Loucy (cell line): Measurements from ENCODE around the gene CACNB1.

ENCODE experiments used
- H2AFZ ChIP-seq: fragments of 200-600 bp; sonication (generic); 2 replicates; pipeline ENCODE4 v1.6.0; 2016; ENCODE audit warnings: antibody characterized with exemption, mild to moderate bottlenecking, low read length, moderate library complexity
- H3F3A ChIP-seq: fragments of 200-600 bp; 2 replicates; pipeline ENCODE4 v1.6.0; 2016; ENCODE audit warnings: antibody characterized with exemption, low read depth, mild to moderate bottlenecking
- H3K27me3 ChIP-seq: fragments of 200-600 bp; sonication (generic); 2 replicates; pipeline ENCODE4 v1.6.1; 2014; ENCODE audit warnings: low read length, mild to moderate bottlenecking; ENCODE audit not compliant: insufficient read depth, poor library complexity, severe bottlenecking
- H3K36me3 ChIP-seq: fragments of 200-600 bp; sonication (generic); 2 replicates; pipeline ENCODE4 v1.6.1; 2016; ENCODE audit warnings: low read length; ENCODE audit not compliant: insufficient read depth
- H3K4me1 ChIP-seq: fragments of 200-600 bp; sonication (generic); 2 replicates; pipeline ENCODE4 v1.5.1; 2014; ENCODE audit warnings: low read length, mild to moderate bottlenecking; ENCODE audit not compliant: insufficient read depth, poor library complexity, severe bottlenecking
- H3K4me2 ChIP-seq: fragments of 200-600 bp; sonication (generic); 2 replicates; pipeline ENCODE4 v1.6.0; 2014; ENCODE audit warnings: antibody characterized with exemption, low read length, low read depth, mild to moderate bottlenecking; ENCODE audit not compliant: poor library complexity, severe bottlenecking
- H3K4me3 ChIP-seq: fragments of 200-600 bp; sonication (generic); 2 replicates; pipeline ENCODE4 v1.5.1; 2014; ENCODE audit warnings: low read length, mild to moderate bottlenecking, mixed read lengths; ENCODE audit not compliant: poor library complexity, severe bottlenecking
- H3K79me2 ChIP-seq: fragments of 200-600 bp; sonication (generic); 2 replicates; pipeline ENCODE4 v1.6.1; 2014; ENCODE audit warnings: low read length; ENCODE audit not compliant: insufficient read depth
- H3K9ac ChIP-seq: fragments of 200-600 bp; sonication (generic); 2 replicates; pipeline ENCODE4 v1.6.0; 2014; ENCODE audit warnings: mild to moderate bottlenecking, low read depth, low read length, moderate library complexity; ENCODE audit not compliant: poor library complexity, severe bottlenecking
- H3K9me2 ChIP-seq: fragments of 200-600 bp; sonication (generic); replicated peaks from 2 replicates; pipeline ENCODE4 v1.6.1; 2016; ENCODE audit warnings: low read depth, low read length, mixed read lengths
- H3K9me3 ChIP-seq: fragments of 200-600 bp; sonication (generic); 2 replicates; pipeline ENCODE4 v1.6.1; 2014; ENCODE audit warnings: mild to moderate bottlenecking, antibody characterized with exemption, low read length, low read depth; ENCODE audit not compliant: insufficient read depth
- H4K20me1 ChIP-seq: fragments of 200-600 bp; sonication (generic); 2 replicates; pipeline ENCODE4 v1.6.0; 2014; ENCODE audit warnings: antibody characterized with exemption, low read length, mild to moderate bottlenecking; ENCODE audit not compliant: insufficient read depth, poor library complexity, severe bottlenecking
- CTCF ChIP-seq: fragments of 200-600 bp; sonication (generic); conservative IDR thresholded peaks from 2 replicates; pipeline ENCODE4 v1.5.1; 2014; ENCODE audit warnings: mild to moderate bottlenecking, antibody characterized with exemption, low read length
- EZH2phosphoT487 ChIP-seq: fragments of 200-600 bp; IDR thresholded peaks from 2 replicates; pipeline ENCODE4 v1.6.1; 2018; ENCODE audit warnings: antibody characterized with exemption, mild to moderate bottlenecking, moderate library complexity, borderline replicate concordance

The CACNB1 gene

GRCh38 chr17:39197380-39198185, at the start of gene CACNB1:
TSS of gene CACNB1 (minus strand) at chr17:39197669. CDS start at chr17:39197495, 174 bp downstream.
- Histone ChIP-seq H3K4me1 (peaks cover 67% of the 10 kb centered on the region), H2AFZ (peak within 1 kb of the TSS; percentile 75), H3K27me3 (peaks cover 4% of the 10 kb centered on the region), H4K20me1 (peaks cover 63% of the 10 kb centered on the region), H3K4me3 (peak within 1 kb of the TSS; percentile 95), H3K9ac (peak within 1 kb of the TSS; percentile 96), H3K9me2 (no peaks in the 10 kb centered on the region), H3F3A (peaks cover 3% of the 10 kb centered on the region; the same call in 1 of the 2 replicates), H3K36me3 (peaks cover 22% of the 10 kb centered on the region), H3K4me2 (peak within 1 kb of the TSS; percentile 97), H3K9me3 (no peaks in the 10 kb centered on the region), H3K79me2 (peaks cover 73% of the 10 kb centered on the region)
- TF ChIP-seq EZH2phosphoT487 (no peak), CTCF (no peak)

GRCh38 chr17:39246274-39246673, 48.8 kb upstream of the CACNB1 start:
- H3K4me1 ChIP-seq: peaks cover 20% of the 10 kb centered on the region
- peaks cover 4% of the 10 kb centered on the region; the same call in 1 of the 2 replicates for H3F3A ChIP-seq
- no peaks in the 10 kb centered on the region for H3K9me3 ChIP-seq
- no peak overlapping the region for H3K4me3 ChIP-seq
- no peak overlapping the region for H2AFZ ChIP-seq
- no peaks in the 10 kb centered on the region for H3K27me3 ChIP-seq
- no peaks in the 10 kb centered on the region for H3K79me2 ChIP-seq
- H3K9ac ChIP-seq: no peak overlapping the region
- H3K4me2 ChIP-seq: no peak overlapping the region
- no peaks in the 10 kb centered on the region for H3K36me3 ChIP-seq
- H4K20me1 ChIP-seq: no peaks in the 10 kb centered on the region
- TF ChIP-seq EZH2phosphoT487 (no peak), CTCF (no peak)
- no peaks in the 10 kb centered on the region for H3K9me2 ChIP-seq

DNA sequence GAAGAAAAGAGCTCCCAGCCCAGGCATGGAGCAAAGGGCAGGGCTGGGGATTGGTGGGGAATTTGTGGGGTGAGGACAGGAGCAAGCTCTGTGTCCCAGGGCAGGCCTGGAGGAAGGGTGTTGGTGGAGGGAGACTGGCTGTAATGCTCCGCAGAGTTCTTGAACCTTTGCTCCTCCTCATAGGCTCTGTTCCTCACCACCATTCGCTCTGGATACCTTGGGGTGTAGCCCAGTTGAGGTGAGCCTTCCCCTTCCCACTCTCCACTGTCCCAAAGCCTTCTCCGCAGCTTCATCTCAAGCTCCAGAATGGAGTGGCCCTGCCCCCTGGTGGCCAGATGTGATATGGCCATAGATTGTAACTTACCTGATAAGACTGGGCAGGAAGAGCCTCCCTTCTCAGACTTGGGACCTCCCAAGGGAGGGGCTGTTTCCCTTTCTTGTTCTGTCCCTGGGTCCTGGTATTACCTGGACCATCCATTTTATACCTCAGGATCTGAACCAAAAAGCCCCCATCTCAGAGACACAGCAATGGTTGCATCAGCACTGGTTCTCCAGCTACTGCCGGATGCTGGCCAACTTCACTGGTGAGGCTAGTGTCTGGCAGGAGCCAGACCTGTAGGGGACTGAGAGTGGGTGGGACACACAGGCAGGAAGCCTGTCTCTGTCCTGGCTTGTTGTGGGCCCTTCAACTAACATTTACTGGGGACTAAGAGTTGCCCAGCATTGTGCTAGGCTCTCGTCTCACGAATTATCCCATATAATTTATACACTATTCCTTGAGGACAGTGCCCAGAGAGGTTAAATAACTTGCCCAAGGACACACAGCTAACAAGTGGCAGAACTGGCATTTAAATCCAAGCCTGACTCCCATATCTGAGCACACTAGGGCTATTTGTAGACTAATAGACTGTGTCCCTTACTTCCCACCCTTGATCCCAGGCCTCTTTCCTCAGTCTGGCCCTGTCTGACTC, 47.4 kb upstream of the CACNB1 start:
- peak overlapping the region; percentile 49; the same call in 1 of the 2 replicates for H2AFZ ChIP-seq
- TF ChIP-seq EZH2phosphoT487 (no peak), CTCF (peak; percentile 97)
- H3K4me3 ChIP-seq: peak overlapping the region; percentile 64
- H3F3A ChIP-seq: peaks cover 4% of the 10 kb centered on the region; the same call in 1 of the 2 replicates
- no peaks in the 10 kb centered on the region for H3K79me2 ChIP-seq
- H3K27me3 ChIP-seq: no peaks in the 10 kb centered on the region
- H3K9me3 ChIP-seq: no peaks in the 10 kb centered on the region
- peaks cover 20% of the 10 kb centered on the region for H3K4me1 ChIP-seq
- H3K4me2 ChIP-seq: peak overlapping the region; percentile 88
- no peaks in the 10 kb centered on the region for H3K36me3 ChIP-seq
- H4K20me1 ChIP-seq: no peaks in the 10 kb centered on the region
- H3K9me2 ChIP-seq: no peaks in the 10 kb centered on the region
- H3K9ac ChIP-seq: peak overlapping the region; percentile 60
